AG20443 (cell line): ENCODE data around the gene RPS14.

Source experiments
- DNase-seq: peaks from one replicate; pipeline ENCODE4 v3.0.0; 2012; ENCODE audit warnings: low spot score, mixed read lengths

The RPS14 gene

DNA sequence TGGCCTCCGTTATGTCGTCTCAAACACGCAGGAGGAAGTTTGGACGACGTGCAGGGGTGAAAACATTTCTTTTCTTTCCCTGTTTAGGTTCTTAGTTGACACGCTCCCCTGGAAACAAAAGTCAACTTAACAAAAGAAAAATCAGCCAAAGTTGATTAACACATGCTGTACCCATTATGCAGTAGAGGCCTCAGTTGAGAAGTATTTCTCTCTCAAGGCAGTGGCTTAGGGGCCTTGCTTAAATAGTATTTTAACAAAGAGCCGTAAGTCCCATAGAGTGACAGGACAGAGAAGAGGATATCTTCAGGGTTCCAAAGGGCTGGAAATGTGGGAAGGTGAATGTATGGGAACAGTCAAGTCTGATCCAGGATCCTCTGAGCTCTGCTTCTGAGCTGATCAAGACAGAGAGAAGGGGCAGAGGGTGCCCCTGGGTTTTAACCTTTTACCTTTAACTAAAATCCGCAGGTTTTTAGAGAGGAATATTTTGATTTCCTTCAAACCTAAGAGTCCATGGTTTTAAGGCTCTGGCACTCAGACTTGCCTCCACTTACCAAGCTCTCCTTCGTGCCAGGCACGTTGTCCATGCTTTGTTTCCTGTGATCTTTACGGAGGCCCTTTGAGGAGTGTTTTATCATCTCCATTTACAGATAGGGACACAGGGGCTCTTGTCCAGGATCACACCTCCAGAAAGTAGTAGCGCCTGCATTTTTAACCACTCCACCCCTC, 36.2 kb downstream of the RPS14 start:
- DNase-seq: no peak

GRCh38 chr5:150412319-150413175, 37.0 kb downstream of the RPS14 start, which contains the start of gene CD74:
TSS of gene CD74 (minus strand) at chr5:150412910. CDS start at chr5:150412749, 161 bp downstream.
- peak; percentile 66 for DNase-seq

DNA sequence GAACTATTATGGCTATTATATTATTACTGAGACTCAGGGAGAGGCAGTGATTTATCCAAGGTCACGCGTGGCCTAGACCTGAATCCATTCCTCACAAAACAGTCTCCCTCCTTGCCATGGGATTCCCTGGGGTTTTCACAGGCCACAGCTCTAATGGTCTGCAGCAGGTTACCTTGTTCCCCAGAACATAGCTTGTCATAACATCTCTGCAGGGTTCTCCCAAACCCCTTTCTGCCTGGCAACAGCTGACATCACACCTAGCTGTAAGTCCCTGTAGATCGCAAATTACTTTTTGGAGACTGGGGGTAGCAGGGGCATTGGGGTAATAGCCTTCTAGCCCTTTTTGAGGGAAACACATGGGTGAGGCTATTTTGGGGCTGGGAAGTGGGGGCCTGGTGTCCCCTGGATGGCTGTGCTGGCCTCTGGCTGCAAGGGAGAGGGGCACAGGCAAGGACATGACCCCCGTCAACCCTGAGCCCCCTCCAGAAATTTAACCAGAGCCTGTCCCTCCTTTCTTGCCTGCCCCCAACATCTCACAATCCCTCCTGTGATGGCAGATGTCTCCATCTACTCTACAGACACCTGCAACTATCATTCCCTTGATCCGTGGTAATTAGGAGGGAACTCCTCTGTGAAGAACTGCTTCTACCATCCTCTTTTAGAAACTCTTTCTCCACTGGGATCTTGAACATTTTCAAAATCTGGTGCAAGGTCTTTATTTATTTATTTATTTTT, 38.1 kb downstream of the RPS14 start:
- DNase-seq: no peak

- DNase-seq: peak; percentile 92
These were observed 38.9 kb downstream of the RPS14 start for GRCh38 chr5:150410524-150411244.

- DNase-seq: peak; percentile 97
These were observed 39.7 kb downstream of the RPS14 start for GRCh38 chr5:150409638-150410523.

DNA sequence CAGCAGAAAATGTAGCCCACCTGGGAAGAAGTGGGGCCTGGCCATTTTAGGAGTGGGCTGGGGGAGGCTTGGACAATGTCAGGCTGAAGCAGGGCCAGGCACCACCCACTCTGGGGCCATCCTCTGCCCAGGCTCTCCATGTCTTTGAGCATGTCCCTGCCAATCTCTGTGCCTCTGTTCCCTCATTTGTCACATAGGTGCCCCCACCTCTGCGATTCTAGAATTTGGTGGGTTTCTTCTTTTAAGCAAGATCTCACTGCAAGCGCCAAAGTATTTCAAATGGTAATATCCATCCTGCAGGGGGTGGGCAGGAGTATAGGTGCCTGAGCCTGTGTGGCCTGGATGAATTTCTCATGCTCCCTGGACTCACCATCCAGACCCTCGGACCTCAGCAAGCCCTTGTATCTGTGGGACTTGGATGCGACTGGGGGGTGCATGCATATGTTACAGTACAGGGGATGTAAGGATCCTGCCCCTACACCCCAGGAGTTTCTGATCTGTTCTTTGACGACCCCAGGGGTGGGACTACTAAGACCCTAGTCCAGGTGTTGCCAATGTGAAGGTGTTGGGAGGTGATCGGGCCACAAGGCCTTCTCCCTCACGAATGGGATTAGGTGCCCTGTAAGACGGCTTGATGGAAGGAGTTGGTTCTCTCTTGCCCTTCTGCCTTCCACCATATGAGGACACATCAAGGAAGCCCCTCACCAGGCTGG, 41.2 kb downstream of the RPS14 start:
- DNase-seq: no peak

DNA sequence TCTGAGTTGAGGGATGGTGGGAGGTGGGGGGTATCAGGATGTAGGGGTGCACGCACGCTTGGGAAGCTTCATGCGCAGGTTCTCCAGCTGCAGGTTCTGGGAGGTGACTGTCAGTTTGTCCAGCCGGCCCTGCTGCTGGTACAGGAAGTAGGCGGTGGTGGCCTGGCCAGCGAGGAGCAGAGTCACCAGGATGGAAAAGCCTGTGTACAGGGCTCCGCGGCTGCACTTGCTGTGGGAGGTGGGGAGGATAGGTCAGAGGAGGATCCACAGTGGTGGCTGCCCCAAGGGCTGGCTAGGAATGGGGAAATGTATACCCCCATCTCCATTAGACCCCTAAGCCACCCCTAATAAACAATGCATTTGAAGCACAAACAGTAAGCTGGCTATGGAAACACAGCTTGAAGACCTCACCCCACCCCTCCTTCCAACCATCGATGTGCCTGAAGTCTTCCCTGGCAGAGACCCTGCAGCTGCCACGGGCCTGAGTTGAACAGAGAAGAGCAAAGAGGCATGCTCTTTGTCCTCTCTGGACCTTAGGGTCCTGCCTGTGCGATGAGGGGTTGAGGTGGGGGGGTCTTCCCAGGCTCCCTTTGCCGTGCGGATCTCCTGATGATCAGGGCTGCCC, 42.3 kb downstream of the RPS14 start:
- no peak for DNase-seq

GRCh38 chr5:150406723-150407095, 42.8 kb downstream of the RPS14 start:
- no peak for DNase-seq

DNA sequence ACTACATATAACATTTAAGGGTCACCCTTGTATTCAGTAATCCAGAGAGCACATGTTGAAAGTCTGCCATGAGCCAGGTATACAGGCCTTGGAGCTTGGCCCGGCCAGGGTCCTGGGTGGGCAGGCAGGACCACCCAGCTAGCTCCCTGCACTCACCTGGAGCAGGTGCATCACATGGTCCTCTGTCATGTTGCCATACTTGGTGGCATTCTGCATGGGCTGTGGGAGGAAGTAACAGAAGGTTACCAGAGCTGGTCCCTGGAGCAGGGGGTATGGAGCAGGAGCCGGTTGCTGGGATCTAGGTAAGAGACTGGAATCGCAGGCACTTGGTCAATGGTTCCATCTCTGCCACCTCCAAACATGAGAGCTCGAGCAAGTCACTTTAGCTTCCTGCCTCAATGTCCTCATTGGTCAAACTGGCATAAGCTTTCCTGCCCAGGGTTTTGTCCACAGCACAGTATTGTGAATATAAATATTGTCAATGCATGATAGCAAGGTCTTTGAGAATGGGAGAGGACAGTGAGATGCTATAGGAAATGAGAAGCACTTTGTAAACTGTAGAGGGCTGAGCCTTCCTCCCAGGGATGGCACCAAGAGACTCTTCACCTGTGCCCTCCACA, 43.3 kb downstream of the RPS14 start:
- DNase-seq: no peak

GRCh38 chr5:150404941-150405816, 44.4 kb downstream of the RPS14 start:
- DNase-seq: no peak

GRCh38 chr5:150404535-150404934, 45.0 kb downstream of the RPS14 start:
- no peak for DNase-seq

- DNase-seq: no peak
These were observed 45.4 kb downstream of the RPS14 start for GRCh38 chr5:150404121-150404520.

DNA sequence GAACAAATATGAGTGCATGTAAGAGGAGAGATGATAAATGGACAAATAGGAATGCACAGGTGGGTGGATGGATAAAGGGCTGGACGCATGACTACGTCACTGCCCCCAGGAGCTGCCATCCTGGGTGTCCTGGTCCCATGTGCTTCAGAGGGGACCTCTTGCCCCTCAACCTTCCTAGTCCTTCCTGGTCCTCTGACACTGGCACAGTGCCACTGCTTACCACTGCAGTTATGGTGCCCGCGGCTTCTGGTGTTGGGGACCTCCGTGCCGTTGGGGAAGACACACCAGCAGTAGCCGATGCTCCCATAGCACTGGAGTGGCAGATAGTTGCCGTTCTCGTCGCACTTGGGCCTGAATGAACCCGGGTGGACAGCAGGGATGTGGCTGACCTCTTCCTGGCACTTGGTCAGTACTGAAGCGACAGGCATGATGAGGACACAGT, 46.6 kb downstream of the RPS14 start:
- no peak for DNase-seq

GRCh38 chr5:150402229-150402773, 47.2 kb downstream of the RPS14 start:
- no peak for DNase-seq

DNA sequence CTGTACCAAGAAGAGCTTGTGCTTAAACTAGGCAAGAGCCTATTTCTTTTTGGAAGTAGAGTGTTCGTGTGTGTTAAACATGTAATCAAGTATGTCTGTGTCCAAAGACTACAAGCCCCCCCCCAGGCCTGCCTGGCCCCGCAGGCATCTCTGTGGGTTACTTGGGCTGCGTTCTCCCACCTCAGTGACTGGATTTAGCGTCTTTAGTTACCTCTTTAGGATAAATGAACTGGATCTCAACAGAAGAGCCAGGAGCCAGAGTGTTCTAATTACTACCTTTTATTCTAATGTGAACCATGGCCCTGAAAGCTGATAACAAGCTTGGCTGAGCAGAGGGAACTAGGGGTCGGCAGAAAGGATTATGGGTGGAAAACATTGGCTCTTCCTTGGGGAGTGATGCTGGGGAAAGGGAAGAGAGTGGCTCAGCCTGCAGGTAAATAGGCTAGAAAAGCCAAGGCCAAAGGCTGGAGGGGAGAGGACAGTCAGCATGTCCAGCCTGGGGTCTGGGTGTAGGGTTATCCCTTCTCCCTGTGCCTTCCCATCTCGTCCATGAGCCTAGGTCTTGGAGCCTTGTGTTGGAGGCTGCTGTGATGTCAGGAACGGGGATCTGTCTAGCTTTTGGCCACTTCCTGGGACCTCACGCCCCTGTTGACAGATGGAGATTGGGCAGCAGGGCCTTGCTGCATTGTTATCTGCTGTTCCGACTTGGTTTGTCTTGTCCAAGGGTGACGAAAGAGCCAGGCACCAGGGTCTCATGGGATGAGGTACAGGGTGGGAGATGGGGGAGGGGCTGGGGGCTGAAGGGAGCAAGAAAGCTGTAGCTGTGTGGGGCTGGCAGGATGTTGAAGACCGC, 47.9 kb downstream of the RPS14 start:
- no peak for DNase-seq

- DNase-seq: no peak
These were observed 48.5 kb downstream of the RPS14 start for GRCh38 chr5:150401076-150401375.
